ENCODE results near the gene NHLRC1. TPM values are rescaled to one million over a fixed set of nuclear protein-coding genes. Genes with fewer than 3 reads are reported as not detected.
"Not testable (repeated sequence)": the region's sequence is repeated elsewhere in the genome, so short reads cannot be mapped to it uniquely, and the experiment has no call there.

Gene NHLRC1
- total RNA-seq, 4 donors from 2014 or later = 1.7 to 4.9 (median 3.5) TPM

DNA sequence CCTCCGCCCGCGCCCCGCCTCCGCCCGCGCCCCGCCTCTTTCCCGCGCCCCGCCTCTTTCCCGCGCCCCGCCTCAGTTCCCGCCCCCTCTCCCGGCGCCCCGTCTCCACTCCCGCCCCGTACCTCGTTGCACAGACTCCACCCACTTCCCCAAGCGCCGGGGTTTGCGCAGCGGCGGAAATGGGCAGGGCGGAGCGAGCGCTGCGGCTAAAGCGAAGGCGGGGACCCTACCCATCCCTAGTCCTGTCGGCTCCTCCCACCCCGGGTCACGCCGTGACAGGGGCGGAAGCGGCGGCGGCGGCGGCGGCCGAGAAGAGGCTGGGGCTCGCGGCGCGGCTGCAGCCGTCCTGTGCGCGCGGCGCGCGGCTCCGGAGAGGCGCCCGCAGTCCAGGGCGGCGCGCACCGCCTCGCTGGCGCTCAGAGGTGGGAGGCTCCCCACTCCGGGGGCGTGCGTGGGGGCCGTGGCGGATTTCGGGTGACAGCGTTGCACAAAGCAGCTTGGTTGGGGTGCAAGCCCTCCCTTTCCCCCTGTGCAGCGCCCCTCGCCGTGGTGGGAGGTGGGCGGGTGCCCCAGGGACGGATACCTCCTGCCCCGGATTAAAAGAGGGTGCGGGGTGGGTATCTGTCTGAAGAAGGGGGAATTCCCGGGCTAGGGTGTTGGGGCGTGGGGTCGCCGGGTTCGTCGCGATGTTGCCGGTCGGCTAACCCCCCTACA, 32.8 kb upstream of the NHLRC1 start, which contains the start of gene KDM1B:
KDM1B (plus strand) TSS at position 273 of the 714 bp plus-strand sequence. CDS start 4,474 bp downstream, outside the sequence.
- 2 to 3% methylated on average over 10 to 44 of the region's 87 CpGs for WGBS, 2 donors
- intact Hi-C loops (cut with DNase I) = no loop called here
- peak; percentile 98 for DNase-seq
- Histone ChIP-seq H3K27me3 (no peaks in the 10 kb centered on the region), H3K27ac (peak within 1 kb of the TSS; percentile 84 to 91 (median 89)), H3K9me3 (no peaks in the 10 kb centered on the region), H3K36me3 (peaks cover 4 to 10% of the 10 kb centered on the region in 2 donors), H3K4me3 (replicated peaks in 1 of 3) (peak within 1 kb of the TSS; percentile 60 to 77 (median 76)), H3K4me1 (peaks cover 6 to 19% of the 10 kb centered on the region in 2 donors)
- peak; percentile 75 to 93 for TF ChIP-seq POLR2A (IDR thresholded peaks at IDR 0.05)
- TF ChIP-seq, protein P1, sequence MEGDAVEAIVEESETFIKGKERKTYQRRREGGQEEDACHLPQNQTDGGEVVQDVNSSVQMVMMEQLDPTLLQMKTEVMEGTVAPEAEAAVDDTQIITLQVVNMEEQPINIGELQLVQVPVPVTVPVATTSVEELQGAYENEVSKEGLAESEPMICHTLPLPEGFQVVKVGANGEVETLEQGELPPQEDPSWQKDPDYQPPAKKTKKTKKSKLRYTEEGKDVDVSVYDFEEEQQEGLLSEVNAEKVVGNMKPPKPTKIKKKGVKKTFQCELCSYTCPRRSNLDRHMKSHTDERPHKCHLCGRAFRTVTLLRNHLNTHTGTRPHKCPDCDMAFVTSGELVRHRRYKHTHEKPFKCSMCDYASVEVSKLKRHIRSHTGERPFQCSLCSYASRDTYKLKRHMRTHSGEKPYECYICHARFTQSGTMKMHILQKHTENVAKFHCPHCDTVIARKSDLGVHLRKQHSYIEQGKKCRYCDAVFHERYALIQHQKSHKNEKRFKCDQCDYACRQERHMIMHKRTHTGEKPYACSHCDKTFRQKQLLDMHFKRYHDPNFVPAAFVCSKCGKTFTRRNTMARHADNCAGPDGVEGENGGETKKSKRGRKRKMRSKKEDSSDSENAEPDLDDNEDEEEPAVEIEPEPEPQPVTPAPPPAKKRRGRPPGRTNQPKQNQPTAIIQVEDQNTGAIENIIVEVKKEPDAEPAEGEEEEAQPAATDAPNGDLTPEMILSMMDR (IDR thresholded peaks at IDR 0.05) = no peak

DNA sequence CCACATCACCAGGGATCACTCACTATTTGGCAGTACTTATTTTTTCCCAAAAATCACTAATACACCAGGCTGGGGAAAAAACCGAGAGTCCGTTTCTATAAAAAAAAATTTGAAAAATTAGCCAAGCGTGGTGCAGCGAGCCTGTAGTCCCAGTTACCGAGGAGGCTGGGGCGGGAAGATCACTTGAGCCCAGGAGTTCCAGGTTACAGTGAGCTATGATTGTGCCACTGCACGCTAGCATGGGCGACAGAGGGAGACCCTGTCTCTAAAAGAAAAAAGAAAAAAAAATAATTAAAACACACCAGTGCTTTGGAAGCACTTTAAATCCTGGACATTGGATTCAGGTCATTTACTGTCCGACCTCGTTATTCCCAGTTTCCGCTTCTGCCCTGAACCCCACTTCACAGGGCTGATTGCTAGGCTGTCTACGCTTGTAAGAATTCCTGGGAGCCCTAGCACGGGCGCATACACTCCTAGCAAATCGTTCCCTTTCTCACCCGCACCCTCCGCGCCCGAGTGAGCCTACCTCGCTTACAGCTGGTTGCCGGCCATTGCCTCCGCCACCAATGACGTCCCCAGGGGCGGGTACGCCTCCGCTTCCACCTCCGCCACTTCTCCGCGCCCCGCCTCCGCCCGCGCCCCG, 32.2 kb upstream of the NHLRC1 start, which contains the start of gene TPMT:
TPMT (minus strand) TSS at position 571 of the 643 bp plus-strand sequence. CDS start 5,950 bp downstream, outside the sequence.
- Histone ChIP-seq H3K36me3 (peaks cover 0 to 4% of the 10 kb centered on the region in 2 donors), H3K27me3 (no peaks in the 10 kb centered on the region), H3K27ac (peak within 1 kb of the TSS; percentile 84 to 91 (median 89)), H3K4me3 (replicated peaks in 1 of 3) (peak within 1 kb of the TSS; percentile 60 to 77 (median 76)), H3K4me1 (peaks cover 6 to 19% of the 10 kb centered on the region in 2 donors), H3K9me3 (no peaks in the 10 kb centered on the region)
- intact Hi-C loops (cut with DNase I) = no loop called here
- peak; percentile 68 to 93 for DNase-seq
- TF ChIP-seq POLR2A (IDR thresholded peaks at IDR 0.05) = peak; percentile 89 to 90
- TF ChIP-seq, protein P1 (IDR thresholded peaks at IDR 0.05) = no peak
- 0 to 1% methylated on average over 25 to 34 of the region's 34 CpGs for WGBS, 2 donors

GRCh38 chr6:18153311-18153703, 30.8 kb upstream of the NHLRC1 start:
- Histone ChIP-seq H3K36me3 (peaks cover 0 to 7% of the 10 kb centered on the region in 2 donors), H3K4me3 (replicated peaks in 1 of 3) (peak overlapping the region; percentile 10 to 70 (median 67)), H3K4me1 (peaks cover 6 to 19% of the 10 kb centered on the region in 2 donors), H3K27me3 (no peaks in the 10 kb centered on the region), H3K9me3 (no peaks in the 10 kb centered on the region), H3K27ac (peak overlapping the region; percentile 84 to 91 (median 89))
- intact Hi-C loops (cut with DNase I) = no loop called here
- TF ChIP-seq POLR2A (IDR thresholded peaks at IDR 0.05) = no peak
- TF ChIP-seq, protein P1 (IDR thresholded peaks at IDR 0.05) = no peak
- DNase-seq = no peak

DNA sequence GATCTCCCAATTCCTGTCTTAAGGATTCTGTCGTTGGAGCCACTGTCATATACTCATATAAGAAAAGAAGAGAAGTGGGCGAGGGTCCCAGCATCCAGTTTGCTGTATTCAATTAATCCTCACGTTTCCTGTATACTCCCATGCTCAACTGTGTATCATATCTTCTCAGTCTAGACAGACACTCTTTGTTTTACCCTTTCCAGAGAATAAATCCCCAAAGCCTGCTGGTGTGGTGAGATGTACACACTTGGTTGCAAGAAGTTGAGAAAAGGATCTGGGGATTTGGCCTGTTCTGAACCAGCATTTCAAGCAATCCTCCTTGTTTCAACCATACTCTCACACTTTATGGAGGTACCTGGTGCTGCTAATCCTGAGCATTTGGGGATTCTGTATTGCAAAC, 29.3 kb upstream of the NHLRC1 start:
- no peak overlapping the region for H3K27ac ChIP-seq

DNA sequence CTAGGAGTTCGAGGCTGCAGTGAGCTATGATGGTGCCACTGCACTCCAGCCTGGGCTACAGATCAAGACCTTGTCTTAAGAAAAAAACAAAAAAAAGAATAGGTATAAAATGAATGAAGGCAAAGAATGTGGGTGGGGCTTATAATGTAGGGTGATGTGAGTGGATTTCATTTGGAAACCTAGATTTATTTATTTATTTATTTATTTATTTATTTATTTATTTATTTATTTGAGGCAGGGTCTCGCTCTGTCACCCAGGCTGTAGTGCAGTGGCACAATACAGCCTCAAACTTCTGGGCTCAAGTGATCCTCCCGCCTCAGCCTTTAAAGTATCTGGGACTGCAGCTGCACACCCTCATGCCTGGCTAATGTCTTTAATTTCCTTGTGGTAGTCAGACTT, 28.9 kb upstream of the NHLRC1 start:
- 97 to 98% methylated on average over 3 of the region's 3 CpGs for WGBS, 2 donors

More for the DNA sequence above, 29.3 kb upstream of the NHLRC1 start:
- Histone ChIP-seq H3K9me3 (no peaks in the 10 kb centered on the region), H3K4me3 (replicated peaks in 1 of 3) (no peak overlapping the region), H3K27me3 (no peaks in the 10 kb centered on the region), H3K4me1 (peaks cover 6 to 19% of the 10 kb centered on the region in 2 donors), H3K36me3 (peaks cover 0 to 17% of the 10 kb centered on the region in 2 donors)
- intact Hi-C loops (cut with DNase I) = no loop called here
- TF ChIP-seq POLR2A (IDR thresholded peaks at IDR 0.05) = no peak
- 90% methylated on average over 3 of the region's 3 CpGs for WGBS, 2 donors
- no peak for DNase-seq

More for the DNA sequence above, 28.9 kb upstream of the NHLRC1 start:
- DNase-seq; H3K27me3 ChIP-seq; H3K27ac ChIP-seq; intact Hi-C loops (cut with DNase I); H3K9me3 ChIP-seq; H3K4me3 ChIP-seq (replicated peaks in 1 of 3): not testable (repeated sequence)
- peaks cover 0 to 17% of the 10 kb centered on the region in 2 donors for H3K36me3 ChIP-seq
- H3K4me1 ChIP-seq = peaks cover 4 to 15% of the 10 kb centered on the region in 2 donors
